K562 (cell line): ENCODE data around the gene JUND. TPM values are rescaled to one million over a fixed set of nuclear protein-coding genes. Genes with fewer than 3 reads are reported as not detected.

ENCODE experiments used
- CCNT2 ChIP-seq: IDR thresholded peaks from 2 replicates; pipeline ENCODE4 v1.6.1; 2011; ENCODE audit warnings: borderline replicate concordance, low read depth, mild to moderate bottlenecking, moderate library complexity, mixed read lengths, low read length; ENCODE audit not compliant: insufficient read length; ENCODE audit errors: extremely low read depth
- CTBP1 ChIP-seq: fragments of 450-650 bp; IDR thresholded peaks from 2 replicates; pipeline ENCODE4 v1.6.1; 2016; ENCODE audit warnings: borderline replicate concordance
- DMBX1 ChIP-seq: fragments of 250-450 bp; sonication (Bioruptor Pico); IDR thresholded peaks from 2 replicates; pipeline ENCODE4 v1.8.0; 2022; ENCODE audit warnings: inconsistent platforms, mild to moderate bottlenecking, moderate library complexity, borderline replicate concordance
- DNMT1 ChIP-seq: fragments of 450-650 bp; IDR thresholded peaks from 2 replicates; pipeline ENCODE4 v1.6.1; 2016; ENCODE audit warnings: antibody characterized with exemption, mild to moderate bottlenecking
- FOXP1 ChIP-seq: sonication (generic); formaldehyde crosslinking; IDR thresholded peaks from 2 replicates; pipeline ENCODE4 v1.8.0; 2022; ENCODE audit warnings: mild to moderate bottlenecking, missing genetic modification reagents
- GATAD2A ChIP-seq: fragments of 450-650 bp; IDR thresholded peaks from 2 replicates; pipeline ENCODE4 v1.6.1; 2017
- HMBOX1 ChIP-seq: sonication (generic); IDR thresholded peaks from 2 replicates; pipeline ENCODE4 v1.6.1; 2016
- HMG20B ChIP-seq: fragments of 250-450 bp; sonication (Bioruptor Pico); IDR thresholded peaks from 2 replicates; pipeline ENCODE4 v1.5.0; 2021; ENCODE audit warnings: mild to moderate bottlenecking
- JUNB ChIP-seq: fragments of 450-650 bp; formaldehyde crosslinking; conservative IDR thresholded peaks from 2 replicates; pipeline ENCODE4 v1.4.0; 2020; ENCODE audit warnings: mild to moderate bottlenecking
- KHSRP ChIP-seq: fragments of 450-650 bp; IDR thresholded peaks from 2 replicates; pipeline ENCODE4 v1.6.1; 2017
- MAZ ChIP-seq, 2 experiments: fragments of 450-650 bp in 1 of 2; sonication (generic) in 1 of 2; formaldehyde crosslinking; IDR thresholded peaks in 1 of 2; conservative IDR thresholded peaks in 1 of 2; 2 replicates each; pipeline versions ENCODE4 v1.4.0 to v1.5.0; 2020; ENCODE audit warnings: mild to moderate bottlenecking in 1 of 2, missing genetic modification reagents in 1 of 2
- MYBL2 ChIP-seq, 2 experiments: fragments of 450-650 bp in 1 of 2; sonication (generic) in 1 of 2; formaldehyde crosslinking in 1 of 2; IDR thresholded peaks; 2 replicates each; pipeline versions ENCODE4 v1.6.1 to v1.8.1; 2017 to 2022; ENCODE audit warnings: borderline replicate concordance in 1 of 2, inconsistent platforms in 1 of 2, low read depth in 1 of 2, mild to moderate bottlenecking in 1 of 2, missing genetic modification reagents in 1 of 2, moderate library complexity in 1 of 2
- NFIC ChIP-seq: fragments of 450-650 bp; IDR thresholded peaks from 2 replicates; pipeline ENCODE4 v1.6.1; 2017; ENCODE audit warnings: mild to moderate bottlenecking, inconsistent platforms
- NR2C1 ChIP-seq, 2 experiments: fragments of 450-650 bp; IDR thresholded peaks; 2 replicates each; pipeline ENCODE4 v1.6.1; 2017; ENCODE audit warnings: mild to moderate bottlenecking in 2 of 2, antibody characterized with exemption in 1 of 2, inconsistent platforms in 1 of 2, missing compliant biosample characterization in 1 of 2, missing genetic modification characterization in 1 of 2
- PTTG1 ChIP-seq: fragments of 450-650 bp; IDR thresholded peaks from 2 replicates; pipeline ENCODE4 v1.6.1; 2016; ENCODE audit warnings: low read depth, mild to moderate bottlenecking, missing genetic modification characterization, missing compliant biosample characterization
- SETDB1 ChIP-seq: IDR thresholded peaks from one replicate; pipeline ENCODE4 v1.6.1; 2012; ENCODE audit warnings: low read length, control low read depth, inconsistent platforms
- SFPQ ChIP-seq: fragments of 200-400 bp; formaldehyde crosslinking; IDR thresholded peaks from 2 replicates; pipeline ENCODE4 v1.6.1; 2017; ENCODE audit warnings: mild to moderate bottlenecking, low read depth, low read length, moderate library complexity
- SRSF1 ChIP-seq: fragments of 200-400 bp; formaldehyde crosslinking; IDR thresholded peaks from 2 replicates; pipeline ENCODE4 v1.6.1; 2017; ENCODE audit warnings: mild to moderate bottlenecking, low read depth, low read length, moderate library complexity
- TAL1 ChIP-seq: fragments of 450-650 bp; IDR thresholded peaks from 2 replicates; pipeline ENCODE4 v1.6.1; 2016; ENCODE audit warnings: mild to moderate bottlenecking
- TEAD1 ChIP-seq, 2 experiments: fragments of 450-650 bp in 1 of 2; sonication (generic) in 1 of 2; formaldehyde crosslinking; IDR thresholded peaks; 2 replicates each; pipeline versions ENCODE4 v1.4.0 to v1.8.0; 2020 to 2022; ENCODE audit warnings: mild to moderate bottlenecking in 2 of 2, missing genetic modification reagents in 1 of 2
- TSC22D4 ChIP-seq: fragments of 450-650 bp; IDR thresholded peaks from 2 replicates; pipeline ENCODE4 v1.6.1; 2016; ENCODE audit warnings: missing genetic modification characterization, missing biosample characterization, control low read depth
- ZBED1 ChIP-seq: IDR thresholded peaks from 2 replicates; pipeline ENCODE4 v1.6.1; 2014
- ZBTB17 ChIP-seq: fragments of 450-650 bp; formaldehyde crosslinking; IDR thresholded peaks from 2 replicates; pipeline ENCODE4 v1.4.0; 2020; ENCODE audit warnings: mild to moderate bottlenecking
- ZFP91 ChIP-seq: sonication (generic); formaldehyde crosslinking; IDR thresholded peaks from 2 replicates; pipeline ENCODE4 v1.8.0; 2022; ENCODE audit warnings: mild to moderate bottlenecking, missing genetic modification reagents
- ZNF324 ChIP-seq: fragments of 250-450 bp; sonication (Bioruptor Pico); IDR thresholded peaks from 2 replicates; pipeline ENCODE4 v1.4.0; 2020; ENCODE audit warnings: mild to moderate bottlenecking
- polyA plus RNA-seq, 8 experiments: library from polyadenylated mRNA; depleted of rRNA in 4 of 8; stranded (reverse) in 5 of 8; unstranded in 3 of 8; fragments of >200 nt; fragmentation: Nextera tagmentation in 2 of 8; fragmentation: Illumina TruSeq in 1 of 8; extraction: Ambion mirVana in 2 of 8; extraction: Trizol in 1 of 8; gene quantifications; 2 replicates each; pipeline versions ENCODE4 v1.2.1 to v1.2.3, GENCODE V29; 2011 to 2014; ENCODE audit warnings: inconsistent platforms in 1 of 8, missing spikeins in 1 of 8
- total RNA-seq, 7 experiments: library from RNA; depleted of rRNA in 6 of 7; stranded (reverse); fragments of >200 nt in 6 of 7; fragmentation: Illumina TruSeq in 2 of 7; extraction: Trizol in 2 of 7; gene quantifications; 2 replicates each; pipeline versions ENCODE4 v1.2.1 to v1.2.3, GENCODE V29; 2011 to 2021; ENCODE audit warnings: low replicate concordance in 1 of 7

JUND gene
- total and polyA plus RNA-seq, 9 of the 15 experiments (the other 6 are each of a cell fraction or from before 2014, with no cell fraction given): 6.4 to 286 (median 42.3) TPM

GRCh38 chr19:18279516-18280246 is 1.7 kb downstream of the JUND start (continued):
- TF ChIP-seq GATAD2A (peak; percentile 71; the same call in 1 of the 2 replicates), JUNB (CRISPR knock-in tag) (no peak), CTBP1 (peak; percentile 81), ZBED1 (peak; percentile 89; the same call in 1 of the 2 replicates), SFPQ (no peak), DMBX1 (CRISPR knock-in tag) (no peak), CCNT2 (peak; percentile 71), NR2C1 (IDR thresholded peaks at IDR 0.05) (no peak; the same call in 1 of the 2 replicates), NR2C1 (tag; IDR thresholded peaks at IDR 0.05) (no peak), NFIC (peak; percentile 27), TSC22D4 (tag) (no peak), KHSRP (0 out of 2 replicates have a peak, but pooled peaks have one; percentile 13), MAZ (CRISPR knock-in tag; conservative IDR thresholded peaks at IDR 0.05 in 1 of 2, IDR thresholded peaks at IDR 0.05 in 1 of 2) (peak; percentile 88 to 92), ZNF324 (CRISPR knock-in tag) (no peak), TAL1 (0 out of 2 replicates have a peak, but pooled peaks have one; percentile 7), ZBTB17 (CRISPR knock-in tag) (no peak), SRSF1 (0 out of 2 replicates have a peak, but pooled peaks have one; percentile 35), HMBOX1 (no peak), ZFP91 (CRISPR knock-in tag) (no peak), SETDB1 (no peak), DNMT1 (0 out of 2 replicates have a peak, but pooled peaks have one; percentile 79), MYBL2 (IDR thresholded peaks at IDR 0.05; ENCODE audit: low read depth) (no peak), MYBL2 (CRISPR knock-in tag; IDR thresholded peaks at IDR 0.05; ENCODE audit: borderline replicate concordance) (no peak), PTTG1 (tag) (no peak), HMG20B (CRISPR knock-in tag) (no peak), TEAD1 (CRISPR knock-in tag; IDR thresholded peaks at IDR 0.05) (no peak), FOXP1 (CRISPR knock-in tag) (no peak; the same call in 1 of the 2 replicates)
